C4-2B (cell line): ENCODE measurements around the gene PIP5K1A.

ENCODE experiments used
- H3K27ac ChIP-seq: fragments of 450-650 bp; 2 replicates; pipeline ENCODE4 v1.5.1; 2017
- ZFX ChIP-seq: fragments of 450-650 bp; IDR thresholded peaks from 2 replicates; pipeline ENCODE4 v1.6.1; 2017
- TF ChIP-seq, protein P1 (sequence below): fragments of 450-650 bp; conservative IDR thresholded peaks from 2 replicates; pipeline ENCODE4 v1.5.1; 2017; ENCODE audit warnings: mild to moderate bottlenecking

PIP5K1A gene

GRCh38 chr1:151281225-151281968 is 83.0 kb downstream of the PIP5K1A start:
- TF ChIP-seq, protein P1, sequence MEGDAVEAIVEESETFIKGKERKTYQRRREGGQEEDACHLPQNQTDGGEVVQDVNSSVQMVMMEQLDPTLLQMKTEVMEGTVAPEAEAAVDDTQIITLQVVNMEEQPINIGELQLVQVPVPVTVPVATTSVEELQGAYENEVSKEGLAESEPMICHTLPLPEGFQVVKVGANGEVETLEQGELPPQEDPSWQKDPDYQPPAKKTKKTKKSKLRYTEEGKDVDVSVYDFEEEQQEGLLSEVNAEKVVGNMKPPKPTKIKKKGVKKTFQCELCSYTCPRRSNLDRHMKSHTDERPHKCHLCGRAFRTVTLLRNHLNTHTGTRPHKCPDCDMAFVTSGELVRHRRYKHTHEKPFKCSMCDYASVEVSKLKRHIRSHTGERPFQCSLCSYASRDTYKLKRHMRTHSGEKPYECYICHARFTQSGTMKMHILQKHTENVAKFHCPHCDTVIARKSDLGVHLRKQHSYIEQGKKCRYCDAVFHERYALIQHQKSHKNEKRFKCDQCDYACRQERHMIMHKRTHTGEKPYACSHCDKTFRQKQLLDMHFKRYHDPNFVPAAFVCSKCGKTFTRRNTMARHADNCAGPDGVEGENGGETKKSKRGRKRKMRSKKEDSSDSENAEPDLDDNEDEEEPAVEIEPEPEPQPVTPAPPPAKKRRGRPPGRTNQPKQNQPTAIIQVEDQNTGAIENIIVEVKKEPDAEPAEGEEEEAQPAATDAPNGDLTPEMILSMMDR: no peak
- H3K27ac ChIP-seq: peak overlapping the region; percentile 90

- TF ChIP-seq, protein P1: no peak
- TF ChIP-seq ZFX: peak; percentile 72; the same call in 1 of the 2 replicates
- peak within 1 kb of the TSS; percentile 90 for H3K27ac ChIP-seq
Observed at GRCh38 chr1:151281969-151282882, 83.9 kb downstream of the PIP5K1A start, which contains the start of gene ZNF687. ZNF687 (plus strand) TSS chr1:151282299; CDS start chr1:151286292, 3,993 bp downstream.

- TF ChIP-seq ZFX: peak; percentile 58; the same call in 1 of the 2 replicates
- TF ChIP-seq, protein P1: no peak
Observed at GRCh38 chr1:151282883-151283725, 84.8 kb downstream of the PIP5K1A start.

DNA sequence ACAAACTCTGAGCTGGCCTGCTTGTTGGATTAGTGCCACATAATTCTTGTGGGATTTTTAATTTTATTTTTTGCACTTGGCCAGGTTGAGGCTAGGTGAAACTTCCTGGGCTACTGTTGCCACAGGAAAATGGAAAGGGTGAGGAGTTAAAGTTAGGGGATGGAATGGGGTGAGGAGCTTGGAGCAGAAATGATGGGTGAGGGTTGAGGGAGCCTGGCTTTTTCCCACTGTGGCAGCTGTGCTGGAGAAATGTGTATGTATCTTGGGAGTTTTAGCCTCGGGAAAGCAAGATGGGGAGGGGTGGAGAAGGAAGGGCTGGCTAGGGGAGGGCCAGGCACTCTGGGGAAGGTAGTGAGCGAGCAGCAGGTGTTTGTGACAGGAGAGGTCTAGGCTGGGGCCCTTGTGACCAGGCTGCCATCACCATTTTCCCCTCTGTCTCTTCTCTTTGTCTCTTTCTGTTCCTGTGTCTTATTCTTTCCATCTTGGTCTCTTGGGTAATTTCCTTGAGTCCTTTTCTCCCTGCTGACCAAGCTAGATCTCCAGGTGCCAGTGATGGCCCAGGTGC is 85.7 kb downstream of the PIP5K1A start:
- no peak overlapping the region for H3K27ac ChIP-seq
- TF ChIP-seq ZFX: no peak
- TF ChIP-seq, protein P1: no peak

More at GRCh38 chr1:151282883-151283725, 84.8 kb downstream of the PIP5K1A start:
- peak overlapping the region; percentile 90 for H3K27ac ChIP-seq

DNA sequence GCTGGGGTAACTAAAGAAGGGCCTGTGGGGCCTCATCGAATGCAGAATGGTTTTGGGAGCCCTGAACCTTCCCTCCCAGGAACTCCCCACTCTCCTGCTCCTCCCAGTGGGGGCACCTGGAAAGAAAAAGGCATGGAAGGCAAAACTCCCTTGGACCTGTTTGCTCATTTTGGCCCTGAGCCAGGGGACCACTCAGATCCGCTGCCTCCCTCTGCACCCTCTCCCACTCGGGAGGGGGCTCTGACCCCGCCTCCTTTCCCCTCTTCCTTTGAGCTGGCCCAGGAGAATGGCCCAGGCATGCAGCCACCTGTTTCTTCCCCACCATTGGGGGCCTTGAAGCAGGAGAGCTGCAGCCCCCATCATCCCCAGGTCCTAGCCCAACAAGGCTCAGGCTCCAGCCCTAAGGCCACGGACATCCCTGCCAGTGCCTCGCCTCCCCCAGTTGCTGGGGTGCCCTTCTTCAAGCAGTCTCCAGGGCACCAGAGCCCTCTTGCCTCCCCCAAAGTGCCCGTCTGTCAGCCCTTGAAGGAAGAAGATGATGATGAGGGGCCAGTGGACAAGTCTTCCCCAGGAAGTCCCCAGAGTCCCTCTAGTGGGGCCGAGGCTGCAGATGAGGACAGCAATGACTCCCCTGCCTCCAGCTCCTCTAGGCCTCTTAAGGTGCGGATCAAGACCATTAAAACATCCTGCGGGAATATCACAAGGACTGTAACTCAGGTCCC is 88.4 kb downstream of the PIP5K1A start:
- TF ChIP-seq, protein P1: no peak
- no peak for TF ChIP-seq ZFX
- no peak overlapping the region for H3K27ac ChIP-seq

DNA sequence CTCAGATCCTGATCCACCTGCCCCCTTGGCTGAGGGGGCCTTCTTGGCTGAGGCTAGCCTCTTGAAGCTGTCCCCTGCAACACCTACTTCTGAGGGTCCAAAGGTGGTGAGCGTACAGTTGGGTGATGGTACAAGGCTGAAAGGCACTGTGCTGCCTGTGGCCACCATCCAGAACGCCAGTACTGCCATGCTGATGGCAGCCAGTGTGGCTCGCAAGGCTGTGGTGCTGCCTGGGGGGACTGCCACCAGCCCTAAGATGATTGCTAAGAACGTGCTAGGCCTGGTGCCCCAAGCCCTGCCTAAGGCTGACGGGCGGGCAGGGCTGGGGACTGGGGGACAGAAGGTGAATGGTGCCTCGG is 89.0 kb downstream of the PIP5K1A start:
- TF ChIP-seq ZFX: no peak
- TF ChIP-seq, protein P1: no peak
- H3K27ac ChIP-seq: no peak overlapping the region
